Activated naive CD4-positive, alpha-beta T cell treated with anti-CD3 and anti-CD28 coated beads, Interleukin-2, amount 10 ng/mL, durations not matched to agents 7 days and 5 days (primary cell): ENCODE measurements around the gene DPEP3.
"Not testable (repeated sequence)": the region's sequence is repeated elsewhere in the genome, so short reads cannot be mapped to it uniquely, and the experiment has no call there.

ENCODE experiments used
- CTCF ChIA-PET: fragments of 350-600 bp; sonication (Branson Sonifier 250); formaldehyde crosslinking; loops from one replicate; lab custom pipeline; 2021; ENCODE audit warnings: antibody characterized with exemption; lab: Charles Lee
- DNase-seq: peaks from one replicate; pipeline ENCODE4 v3.0.0-alpha.2; 2020
- H3K27ac Mint-ChIP-seq: one replicate; pipeline ENCODE4 v1.8.0; 2021; ENCODE audit warnings: mild to moderate bottlenecking, moderate library complexity, mixed read lengths
- H3K27me3 Mint-ChIP-seq: one replicate; pipeline ENCODE4 v1.8.0; 2021; ENCODE audit warnings: mild to moderate bottlenecking, mixed read lengths
- H3K36me3 Mint-ChIP-seq: one replicate; pipeline ENCODE4 v1.8.0; 2021; ENCODE audit warnings: mixed read lengths
- H3K4me1 Mint-ChIP-seq: one replicate; pipeline ENCODE4 v1.8.0; 2021; ENCODE audit warnings: mixed read lengths
- H3K4me3 Mint-ChIP-seq: one replicate; pipeline ENCODE4 v1.8.0; 2021; ENCODE audit warnings: mild to moderate bottlenecking, moderate library complexity, mixed read lengths
- H3K9me3 Mint-ChIP-seq: one replicate; pipeline ENCODE4 v1.8.0; 2021; ENCODE audit warnings: mixed read lengths

The DPEP3 gene

GRCh38 chr16:68003031-68003430 is 22.7 kb upstream of the DPEP3 start:
- Mint-ChIP-seq H3K9me3 (peaks cover 3% of the 10 kb centered on the region), H3K4me1 (peaks cover 50% of the 10 kb centered on the region), H3K27me3 (no peaks in the 10 kb centered on the region), H3K36me3 (peaks cover 11% of the 10 kb centered on the region), H3K27ac (no peak overlapping the region), H3K4me3 (no peak overlapping the region)
- DNase-seq = no peak
- CTCF ChIA-PET = interaction anchor here (0.7 to 2.2 kb wide), 6 partner anchors 9 to 187 kb away, joined by 3 to 9 read pairs (median 4); partner anchors contain the start of genes DDX28 and DUS2

- DNase-seq = no peak
- H3K4me3 Mint-ChIP-seq = peak overlapping the region; percentile 61
- peak overlapping the region; percentile 89 for H3K27ac Mint-ChIP-seq
Observed at GRCh38 chr16:68000450-68000849, 20.2 kb upstream of the DPEP3 start.

GRCh38 chr16:67999985-68000384 is 19.7 kb upstream of the DPEP3 start:
- CTCF ChIA-PET = interaction anchor here (1.4 to 1.6 kb wide), 2 partner anchors 42 to 58 kb away, joined by 3 read pairs; no protein-coding TSS in a partner anchor
- Mint-ChIP-seq H3K27ac (peak overlapping the region; percentile 89), H3K27me3 (no peaks in the 10 kb centered on the region), H3K9me3 (peaks cover 8% of the 10 kb centered on the region), H3K4me1 (peaks cover 52% of the 10 kb centered on the region), H3K4me3 (peak overlapping the region; percentile 61), H3K36me3 (peaks cover 18% of the 10 kb centered on the region)
- no peak for DNase-seq

More at GRCh38 chr16:68000450-68000849, 20.2 kb upstream of the DPEP3 start:
- Mint-ChIP-seq H3K9me3 (peaks cover 8% of the 10 kb centered on the region), H3K4me1 (peaks cover 52% of the 10 kb centered on the region), H3K27me3 (no peaks in the 10 kb centered on the region), H3K36me3 (peaks cover 15% of the 10 kb centered on the region)
- CTCF ChIA-PET = no interaction called here

- Mint-ChIP-seq H3K36me3 (peaks cover 19% of the 10 kb centered on the region), H3K4me1 (peaks cover 53% of the 10 kb centered on the region), H3K4me3 (peak within 1 kb of the TSS; percentile 61), H3K27ac (peak within 1 kb of the TSS; percentile 89)
- CTCF ChIA-PET = interaction anchor here (1.3 to 1.7 kb wide), 6 partner anchors 10 to 57 kb away, joined by 3 to 8 read pairs (median 4); partner anchors contain the start of genes DDX28 and DUS2
- not testable (repeated sequence) for H3K27me3 Mint-ChIP-seq, H3K9me3 Mint-ChIP-seq
- peak; percentile 73 for DNase-seq
Observed at GRCh38 chr16:67998779-67999688, 18.7 kb upstream of the DPEP3 start, which contains the start of gene DPEP2. TSS of gene DPEP2 (minus strand) at chr16:67999484. CDS start at chr16:67993212, 6,272 bp downstream.

GRCh38 chr16:67998231-67998778 is 18.0 kb upstream of the DPEP3 start:
- not testable (repeated sequence) for H3K4me3 Mint-ChIP-seq, H3K9me3 Mint-ChIP-seq, DNase-seq, H3K27me3 Mint-ChIP-seq
- H3K4me1 Mint-ChIP-seq = peaks cover 61% of the 10 kb centered on the region
- H3K36me3 Mint-ChIP-seq = peaks cover 19% of the 10 kb centered on the region
- peak overlapping the region; percentile 89 for H3K27ac Mint-ChIP-seq
- CTCF ChIA-PET = interaction anchor here (1.3 to 1.7 kb wide), 5 partner anchors 9 to 56 kb away, joined by 3 to 8 read pairs (median 5); partner anchors contain the start of genes DDX28 and DUS2

- H3K36me3 Mint-ChIP-seq = peaks cover 19% of the 10 kb centered on the region
- H3K27me3 Mint-ChIP-seq = no peaks in the 10 kb centered on the region
- H3K4me3 Mint-ChIP-seq = no peak overlapping the region
- H3K4me1 Mint-ChIP-seq = peaks cover 69% of the 10 kb centered on the region
- peaks cover 8% of the 10 kb centered on the region for H3K9me3 Mint-ChIP-seq
- CTCF ChIA-PET = interaction anchor here (1.0 kb wide), 1 partner anchor 18 kb away, joined by 3 read pairs; no protein-coding TSS in a partner anchor
- peak overlapping the region; percentile 45 for H3K27ac Mint-ChIP-seq
- no peak for DNase-seq
Observed at GRCh38 chr16:67996666-67997065, 16.4 kb upstream of the DPEP3 start.

GRCh38 chr16:67995423-67995822 is 15.1 kb upstream of the DPEP3 start:
- no peak overlapping the region for H3K4me3 Mint-ChIP-seq
- peak overlapping the region; percentile 83 for H3K27ac Mint-ChIP-seq
- no peaks in the 10 kb centered on the region for H3K27me3 Mint-ChIP-seq
- peaks cover 18% of the 10 kb centered on the region for H3K36me3 Mint-ChIP-seq
- H3K4me1 Mint-ChIP-seq = peaks cover 59% of the 10 kb centered on the region
- peaks cover 8% of the 10 kb centered on the region for H3K9me3 Mint-ChIP-seq
- DNase-seq = no peak
- CTCF ChIA-PET = interaction anchor here (0.6 to 8.2 kb wide), 5 partner anchors 11 to 112 kb away, joined by 3 to 61 read pairs (median 5); no protein-coding TSS in a partner anchor

- DNase-seq = peak; percentile 37
- peak overlapping the region; percentile 96 for H3K27ac Mint-ChIP-seq
- CTCF ChIA-PET = interaction anchor here (0.6 to 8.2 kb wide), 11 partner anchors 9 to 76 kb away, joined by 3 to 61 read pairs (median 3); no protein-coding TSS in a partner anchor
- peaks cover 45% of the 10 kb centered on the region for H3K4me1 Mint-ChIP-seq
- H3K4me3 Mint-ChIP-seq = peak overlapping the region; percentile 78
- peaks cover 14% of the 10 kb centered on the region for H3K36me3 Mint-ChIP-seq
- H3K9me3 Mint-ChIP-seq, H3K27me3 Mint-ChIP-seq: not testable (repeated sequence)
Observed at GRCh38 chr16:67994040-67994408, 13.7 kb upstream of the DPEP3 start.

- peaks cover 5% of the 10 kb centered on the region for H3K9me3 Mint-ChIP-seq
- peak overlapping the region; percentile 78 for H3K4me3 Mint-ChIP-seq
- H3K36me3 Mint-ChIP-seq = peaks cover 9% of the 10 kb centered on the region
- CTCF ChIA-PET = interaction anchor here (0.6 to 8.2 kb wide), 11 partner anchors 9 to 77 kb away, joined by 3 to 61 read pairs (median 3); no protein-coding TSS in a partner anchor
- H3K27me3 Mint-ChIP-seq = no peaks in the 10 kb centered on the region
- H3K27ac Mint-ChIP-seq = peak overlapping the region; percentile 96
- peak; percentile 88 for DNase-seq
- H3K4me1 Mint-ChIP-seq = peaks cover 41% of the 10 kb centered on the region
Observed at GRCh38 chr16:67993207-67994039, 13.1 kb upstream of the DPEP3 start.

- H3K4me1 Mint-ChIP-seq = peaks cover 41% of the 10 kb centered on the region
- H3K27ac Mint-ChIP-seq = peak overlapping the region; percentile 42
- H3K36me3 Mint-ChIP-seq = peaks cover 9% of the 10 kb centered on the region
- CTCF ChIA-PET = interaction anchor here (0.6 to 8.2 kb wide), 4 partner anchors 13 to 472 kb away, joined by 3 to 61 read pairs (median 3); no protein-coding TSS in a partner anchor
- peaks cover 3% of the 10 kb centered on the region for H3K9me3 Mint-ChIP-seq
- H3K27me3 Mint-ChIP-seq = no peaks in the 10 kb centered on the region
- DNase-seq = no peak
- H3K4me3 Mint-ChIP-seq = no peak overlapping the region
Observed at GRCh38 chr16:67992661-67993206, 12.4 kb upstream of the DPEP3 start.

- CTCF ChIA-PET = interaction anchor here (0.7 to 8.2 kb wide), 5 partner anchors 9 to 89 kb away, joined by 3 to 61 read pairs (median 3); partner anchors contain the start of gene DPEP2
- Mint-ChIP-seq H3K27ac (no peak overlapping the region), H3K36me3 (peaks cover 2% of the 10 kb centered on the region), H3K4me3 (no peak overlapping the region), H3K27me3 (no peaks in the 10 kb centered on the region), H3K4me1 (peaks cover 24% of the 10 kb centered on the region), H3K9me3 (no peaks in the 10 kb centered on the region)
- DNase-seq = no peak
Observed at GRCh38 chr16:67990018-67990386, 9.7 kb upstream of the DPEP3 start.

GRCh38 chr16:67989322-67990017 is 9.2 kb upstream of the DPEP3 start:
- H3K9me3 Mint-ChIP-seq = no peaks in the 10 kb centered on the region
- H3K4me3 Mint-ChIP-seq = no peak overlapping the region
- CTCF ChIA-PET = interaction anchor here (0.7 to 8.2 kb wide), 6 partner anchors 8 to 90 kb away, joined by 3 to 61 read pairs (median 4); partner anchors contain the start of gene DPEP2
- H3K27ac Mint-ChIP-seq = no peak overlapping the region
- peaks cover 25% of the 10 kb centered on the region for H3K4me1 Mint-ChIP-seq
- DNase-seq = no peak
- no peaks in the 10 kb centered on the region for H3K36me3 Mint-ChIP-seq
- H3K27me3 Mint-ChIP-seq = no peaks in the 10 kb centered on the region
